CD4-positive, alpha-beta T cell treated with Interleukin-17A for 4 hours (primary cell): ENCODE data around the gene OTOF.

ENCODE experiments used
- DNase-seq: peaks from one replicate; pipeline ENCODE4 v3.0.0-alpha.2; 2020; ENCODE audit warnings: mixed read lengths

OTOF gene

DNA sequence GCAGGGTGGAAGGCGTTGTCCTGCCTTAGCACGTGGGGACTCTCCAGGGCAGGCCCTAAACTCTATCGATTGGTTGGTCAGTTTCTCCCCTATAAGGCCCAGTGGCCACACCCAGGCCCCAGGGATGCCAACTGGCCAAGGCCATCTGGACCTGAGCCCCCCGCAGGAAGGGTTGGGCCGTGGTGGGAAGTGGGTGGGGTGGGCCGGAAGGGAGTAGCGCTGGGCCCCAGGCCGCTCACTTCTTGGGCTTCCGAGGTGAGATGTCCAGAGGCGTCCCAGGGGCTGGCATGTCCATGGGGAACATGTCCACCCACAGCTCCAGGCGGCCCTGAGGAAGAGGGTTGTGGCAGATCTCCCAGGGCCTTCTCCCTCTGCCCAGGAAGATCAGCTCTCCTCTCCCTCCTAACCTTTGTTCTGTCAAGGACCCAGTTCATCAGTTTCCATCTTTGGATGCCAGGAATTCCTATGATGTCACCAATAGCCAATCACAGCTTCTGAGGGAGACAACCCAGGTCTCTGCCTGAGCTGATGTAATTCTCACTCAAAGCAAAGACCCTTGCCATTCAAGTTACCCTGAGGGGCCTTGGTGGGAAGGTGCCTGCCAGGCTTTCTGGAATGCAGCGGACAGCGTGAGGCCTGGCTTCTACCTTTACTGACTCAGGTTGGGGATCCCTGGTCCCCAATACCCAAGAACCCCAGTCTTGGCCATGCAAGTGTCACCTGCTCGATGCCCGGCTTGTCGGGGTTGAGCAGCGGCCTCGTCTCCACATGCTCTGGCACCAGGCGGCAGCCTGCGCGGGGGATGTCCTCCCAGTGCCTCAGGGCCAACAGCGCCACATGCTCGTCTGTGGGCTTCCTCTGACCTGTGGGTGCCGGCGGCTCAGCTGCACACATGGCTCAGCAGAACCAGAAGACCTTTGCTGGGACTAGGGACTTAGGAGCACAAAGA, 14.4 kb downstream of the OTOF start:
- no peak for DNase-seq

DNA sequence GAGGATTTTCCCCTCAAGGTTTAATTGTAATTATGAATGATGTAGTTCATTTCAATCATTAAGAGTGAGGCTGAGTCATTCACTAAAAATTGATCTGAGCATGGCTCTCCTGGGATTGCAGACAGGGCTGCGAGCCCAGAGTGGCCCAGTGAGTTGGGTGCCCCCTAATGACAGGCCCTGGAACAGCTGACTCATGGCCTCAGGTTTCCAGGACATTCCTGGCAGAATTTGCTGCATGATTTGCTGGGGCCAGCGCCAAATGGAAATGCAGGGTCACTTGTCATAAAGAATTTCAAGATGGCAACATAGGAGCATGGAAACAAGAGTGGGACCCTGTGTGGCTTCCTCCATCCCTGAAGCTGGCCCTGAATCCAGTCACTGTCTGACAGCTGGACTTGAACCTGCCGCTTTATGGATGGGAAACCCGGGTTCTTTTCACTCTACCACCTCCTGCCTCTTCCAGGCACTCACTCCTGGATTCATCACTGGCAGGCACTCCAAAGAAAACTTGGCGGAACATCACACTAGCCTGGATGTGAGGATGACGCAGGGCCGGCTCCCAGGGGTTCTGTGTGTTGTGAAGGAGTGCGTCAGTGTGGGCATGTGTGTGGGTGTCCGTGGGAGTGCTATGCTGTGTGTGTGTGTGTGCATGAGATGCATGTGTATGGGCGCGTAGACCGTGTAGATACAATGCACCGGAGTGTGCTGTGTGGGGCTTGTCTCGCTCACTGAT, 15.2 kb downstream of the OTOF start:
- DNase-seq, result no peak

DNA sequence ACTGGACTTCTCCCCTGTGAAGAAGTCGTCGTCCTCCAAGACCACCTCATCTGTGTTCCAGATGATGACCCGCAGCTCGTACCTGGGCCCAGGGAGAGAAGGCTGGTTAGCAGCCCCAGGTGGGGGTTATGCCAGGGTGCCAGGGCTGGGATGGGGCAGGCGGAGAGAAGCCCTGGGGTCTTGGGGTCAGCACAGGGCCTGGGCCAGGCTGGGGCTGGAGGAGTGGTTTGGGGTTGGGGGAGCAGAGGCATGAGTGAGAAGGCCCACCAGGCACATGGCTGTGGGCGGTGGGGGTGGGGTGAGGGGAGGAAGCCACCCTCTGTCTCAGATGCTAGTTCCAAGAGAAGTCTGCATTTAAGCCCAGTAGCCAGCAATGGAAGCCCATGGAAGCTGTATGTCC, 15.8 kb downstream of the OTOF start:
- DNase-seq, result no peak

- no peak for DNase-seq
Measured at GRCh38 chr2:26461601-26462023, 16.3 kb downstream of the OTOF start.

GRCh38 chr2:26460613-26461031, 17.3 kb downstream of the OTOF start:
- DNase-seq, result no peak

DNA sequence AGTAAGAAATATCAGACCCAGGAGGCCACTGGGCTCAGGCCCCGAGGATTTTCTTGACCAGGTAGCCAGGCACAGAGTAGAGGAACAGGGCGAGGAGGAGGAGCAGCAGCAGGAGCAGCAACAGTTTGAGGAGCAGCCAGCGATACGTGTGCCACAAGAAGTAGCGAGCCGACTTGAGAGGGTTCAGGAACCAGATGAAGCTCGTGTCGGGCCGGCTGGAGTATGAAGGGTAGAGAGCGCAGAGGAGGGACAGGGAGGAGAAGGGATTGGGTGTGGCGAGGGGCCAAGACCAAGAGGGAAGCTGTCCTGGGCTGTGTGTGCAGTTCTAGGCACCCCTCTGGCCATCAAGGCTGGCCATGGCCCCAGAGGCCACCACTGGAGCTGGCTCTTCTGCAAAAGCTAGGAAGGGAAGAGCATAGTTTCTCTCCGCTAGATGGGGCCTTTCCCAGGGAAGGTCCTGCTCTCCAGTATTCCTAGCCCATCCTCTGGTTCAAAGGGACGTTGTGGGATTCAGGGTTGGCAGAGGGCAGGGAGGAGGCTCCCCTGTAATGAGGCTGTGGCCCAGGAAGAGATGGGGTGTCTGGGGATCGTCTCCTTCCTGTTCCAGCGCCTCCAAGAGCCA, 17.8 kb downstream of the OTOF start:
- DNase-seq, result no peak

- DNase-seq, result no peak
Measured at GRCh38 chr2:26458365-26459042, 19.4 kb downstream of the OTOF start.

DNA sequence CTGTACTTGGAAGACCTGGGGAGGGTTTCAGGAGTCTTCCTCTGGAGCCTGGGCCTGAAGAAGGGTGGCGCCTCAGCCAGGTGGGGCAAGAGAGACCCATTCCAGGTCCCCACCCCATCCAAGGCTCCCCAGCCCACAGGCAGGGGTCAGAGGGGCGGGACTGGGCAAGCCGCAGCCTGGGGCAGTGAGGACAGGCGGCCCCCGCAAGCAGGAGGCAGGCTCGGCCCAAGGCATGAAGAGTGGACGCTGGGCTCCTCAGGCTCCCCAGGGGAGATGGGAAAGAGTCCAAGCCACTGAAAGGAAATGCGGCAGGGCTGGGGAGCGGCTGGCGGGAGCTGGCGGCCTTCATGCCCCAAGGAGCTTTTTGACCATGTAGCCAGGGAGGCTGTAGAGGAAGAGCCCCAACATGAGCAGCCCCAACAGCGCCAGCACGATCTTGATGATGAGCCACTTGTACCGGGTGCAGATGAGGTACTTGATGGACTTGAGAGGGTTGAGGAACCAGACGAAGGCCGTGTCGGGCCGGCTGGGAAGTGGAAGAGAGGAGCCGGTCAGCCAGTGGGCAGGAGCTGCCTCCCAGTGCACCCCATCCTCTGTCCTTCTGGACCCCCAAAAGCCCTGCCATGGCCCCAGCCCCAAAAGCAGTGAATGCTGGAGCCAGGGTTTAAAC, 20.1 kb downstream of the OTOF start:
- no peak for DNase-seq

DNA sequence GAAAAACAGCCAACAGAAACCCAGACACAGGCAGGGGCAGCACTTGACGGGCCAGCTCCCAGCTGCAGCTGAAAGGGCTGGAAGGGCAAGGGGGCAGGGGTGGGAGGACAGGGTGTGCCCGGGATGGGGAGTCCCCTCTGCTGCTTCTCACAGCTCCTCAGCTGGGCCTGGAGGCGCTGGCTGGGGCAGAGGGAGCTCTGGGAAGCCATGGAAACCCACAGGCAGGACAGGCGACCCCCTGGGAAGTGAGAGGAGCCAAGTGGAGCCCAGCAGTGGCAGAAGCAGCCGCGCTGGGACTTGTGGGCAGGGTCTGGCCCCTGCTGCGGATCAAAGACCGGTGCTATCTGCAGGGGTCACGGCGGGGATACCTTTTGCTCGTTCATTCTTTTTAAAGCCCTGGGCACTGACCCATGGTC, 20.7 kb downstream of the OTOF start:
- DNase-seq, result no peak

DNA sequence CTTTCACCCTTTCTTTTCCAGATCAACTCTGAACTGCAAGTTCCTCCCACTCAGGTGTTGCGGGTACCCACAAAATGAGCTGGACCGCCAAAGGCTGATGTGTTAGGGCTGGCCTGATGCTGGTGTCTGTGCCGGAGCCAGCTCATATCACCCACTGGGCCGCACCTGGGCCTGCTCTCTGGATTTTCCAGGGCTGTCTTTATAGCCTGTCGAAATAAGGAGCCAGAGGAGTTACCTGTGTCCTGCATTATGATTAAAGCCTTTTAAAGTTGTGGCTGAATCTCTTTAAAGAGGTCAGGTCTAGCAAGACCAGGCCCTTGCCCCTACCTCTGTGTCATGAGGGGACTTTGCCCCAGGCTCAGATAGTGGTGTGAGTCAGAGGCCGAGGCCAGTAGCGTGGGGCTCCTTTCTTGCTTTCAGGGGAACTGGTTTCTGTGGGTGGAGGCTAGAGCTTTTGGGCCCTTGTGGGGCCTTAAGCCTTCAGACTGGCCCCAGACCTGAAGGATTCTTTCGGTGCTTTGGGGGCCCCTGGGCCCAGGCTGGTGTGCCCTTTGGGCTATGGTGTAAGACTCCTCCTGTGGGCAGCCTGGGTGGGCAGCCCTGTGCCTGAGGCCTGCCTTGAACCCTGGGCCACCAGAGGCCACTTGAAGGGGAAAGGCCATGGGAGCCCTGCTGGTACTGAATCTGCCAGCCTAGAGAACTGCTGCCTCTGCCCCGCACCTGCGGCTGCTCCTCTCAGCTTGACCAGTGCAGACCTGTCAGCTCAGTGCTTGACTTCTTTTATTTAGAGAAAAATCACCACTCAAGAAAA, 21.3 kb downstream of the OTOF start:
- no peak for DNase-seq

GRCh38 chr2:26455670-26456439, 22.1 kb downstream of the OTOF start:
- no peak for DNase-seq

DNA sequence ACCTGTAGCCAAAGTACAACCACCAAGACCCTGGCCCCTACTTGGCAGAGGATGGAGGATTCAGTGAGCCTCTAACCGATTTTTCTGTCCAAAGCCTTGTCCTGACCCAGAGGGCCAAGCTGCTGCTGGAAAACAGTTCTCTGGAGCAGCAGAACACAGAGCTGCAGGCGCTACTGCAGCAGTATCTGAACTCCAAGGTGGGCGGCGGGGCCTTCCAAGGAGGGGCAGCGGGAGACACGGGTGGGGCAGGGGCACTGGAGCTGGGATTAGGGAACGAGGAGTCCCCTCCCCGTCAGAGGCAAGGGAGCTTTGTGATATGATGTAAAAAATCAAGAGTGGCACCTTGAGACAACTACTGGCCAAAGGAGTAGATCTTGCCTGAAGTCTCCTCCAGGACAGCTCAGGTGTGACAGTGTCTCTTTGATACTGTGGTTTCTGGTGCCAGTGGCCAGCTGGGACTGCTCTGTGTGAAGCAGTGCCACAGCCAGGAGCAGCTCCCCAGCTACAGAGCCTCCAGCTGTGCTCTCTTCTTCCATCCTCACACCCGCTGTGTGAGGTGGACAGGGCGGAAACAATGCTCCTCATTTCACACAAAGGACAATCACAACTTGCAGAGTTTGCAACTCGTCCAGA, 22.8 kb downstream of the OTOF start:
- DNase-seq, result no peak

GRCh38 chr2:26454561-26455001, 23.3 kb downstream of the OTOF start:
- no peak for DNase-seq

DNA sequence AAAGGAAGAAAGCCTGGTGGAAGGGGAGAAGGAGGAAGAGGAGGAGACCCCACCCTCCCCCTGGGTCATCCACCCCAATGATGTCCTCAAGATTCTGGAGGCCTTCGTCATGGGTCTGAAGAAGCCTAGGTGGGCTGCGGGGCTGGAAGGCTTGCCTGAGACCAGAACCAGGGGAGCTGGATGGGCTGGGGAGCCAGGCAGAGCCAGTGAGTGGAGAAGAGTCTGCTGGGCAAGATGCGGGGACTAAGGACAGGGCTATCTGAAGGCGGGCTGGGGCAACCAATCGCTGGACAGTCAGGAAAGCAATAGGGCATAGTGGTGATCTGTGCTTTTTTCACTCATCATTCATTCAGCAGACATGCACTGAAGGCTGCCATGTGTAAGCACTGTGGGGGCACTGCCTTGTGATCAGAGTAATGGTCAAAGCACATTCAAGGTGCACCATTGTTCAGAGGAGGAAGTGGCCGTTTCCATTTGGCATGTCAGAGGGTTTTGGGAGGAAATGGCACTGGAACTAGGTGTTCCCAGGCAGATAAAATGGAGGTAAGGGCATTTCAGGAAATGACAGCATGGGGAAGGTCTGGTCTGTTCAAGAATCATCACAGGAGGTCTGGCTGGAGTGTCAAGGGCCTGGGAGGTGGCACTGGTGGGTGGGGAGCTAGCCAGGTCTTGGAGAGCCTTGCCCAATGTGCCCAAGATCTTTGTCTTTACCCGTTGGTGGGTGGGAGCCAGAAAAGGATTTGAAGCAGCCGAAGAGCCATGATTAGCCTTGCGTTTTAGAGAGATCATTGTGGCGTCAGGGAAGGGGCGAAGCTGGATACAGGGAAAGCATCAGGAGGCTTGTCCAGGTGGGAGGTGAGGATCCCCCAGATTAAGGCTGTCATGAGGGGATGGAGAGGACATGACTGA, 24.2 kb downstream of the OTOF start:
- DNase-seq, result no peak

DNA sequence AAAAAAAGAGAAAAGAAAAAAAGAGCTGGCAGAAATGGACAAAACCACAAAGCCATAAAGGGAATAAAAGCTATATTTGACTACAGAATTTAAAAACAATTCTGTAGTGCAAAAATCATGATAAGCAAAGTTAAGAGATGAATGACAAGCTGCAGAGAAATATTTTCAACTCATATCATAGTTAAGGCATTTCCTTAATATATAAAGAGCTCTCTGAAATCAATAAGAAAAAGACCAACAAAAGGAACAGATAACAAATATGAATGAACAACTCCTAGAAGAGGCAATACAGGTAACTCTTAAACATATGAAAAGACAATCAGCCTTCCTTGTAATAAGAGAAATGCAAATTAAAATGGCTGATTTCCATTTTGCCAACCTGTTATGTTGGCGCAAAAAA, 26.2 kb downstream of the OTOF start:
- DNase-seq, result no peak

DNA sequence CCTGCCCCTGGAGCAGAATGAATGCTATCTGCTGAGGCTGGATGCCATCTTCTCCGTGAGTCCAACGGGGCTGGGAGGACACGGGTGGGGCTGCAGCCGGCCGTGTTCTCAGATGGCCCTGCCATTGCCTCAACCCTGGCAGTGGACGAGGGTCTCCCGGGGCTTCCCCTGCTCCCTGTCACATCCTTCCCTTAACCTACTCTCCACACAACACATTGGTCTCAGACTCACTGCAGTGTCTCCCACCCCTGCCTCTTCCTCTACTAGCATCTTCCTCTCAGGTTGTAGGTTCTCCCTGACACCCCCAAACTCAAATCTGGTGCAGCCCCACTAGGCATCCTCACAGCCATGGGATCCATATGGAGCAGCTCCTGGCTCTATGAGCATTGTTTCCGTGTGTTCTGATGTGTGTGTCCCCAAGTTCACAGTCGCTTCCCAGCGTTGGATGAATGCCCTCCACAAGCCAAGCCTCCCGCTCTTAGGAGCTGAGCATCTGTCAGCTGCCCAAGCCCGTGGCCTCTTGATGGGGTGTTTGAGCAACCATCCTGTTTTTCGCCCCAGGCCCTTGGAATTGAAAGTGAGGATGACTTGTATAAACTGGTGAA, 27.8 kb downstream of the OTOF start:
- no peak for DNase-seq

GRCh38 chr2:26449278-26450030, 28.5 kb downstream of the OTOF start:
- DNase-seq, result no peak

- no peak for DNase-seq
Measured at GRCh38 chr2:26448651-26449050, 29.3 kb downstream of the OTOF start.
